ENCODE results near the gene U2AF2. TPM values are rescaled to one million over a fixed set of nuclear protein-coding genes. Genes with fewer than 3 reads are reported as not detected.
A peak's percentile ranks its signal among the peaks of the same experiment; 100 is the strongest.

The U2AF2 gene
- total RNA-seq, 4 donors from 2014 or later: 132 to 292 (median 159) TPM

DNA sequence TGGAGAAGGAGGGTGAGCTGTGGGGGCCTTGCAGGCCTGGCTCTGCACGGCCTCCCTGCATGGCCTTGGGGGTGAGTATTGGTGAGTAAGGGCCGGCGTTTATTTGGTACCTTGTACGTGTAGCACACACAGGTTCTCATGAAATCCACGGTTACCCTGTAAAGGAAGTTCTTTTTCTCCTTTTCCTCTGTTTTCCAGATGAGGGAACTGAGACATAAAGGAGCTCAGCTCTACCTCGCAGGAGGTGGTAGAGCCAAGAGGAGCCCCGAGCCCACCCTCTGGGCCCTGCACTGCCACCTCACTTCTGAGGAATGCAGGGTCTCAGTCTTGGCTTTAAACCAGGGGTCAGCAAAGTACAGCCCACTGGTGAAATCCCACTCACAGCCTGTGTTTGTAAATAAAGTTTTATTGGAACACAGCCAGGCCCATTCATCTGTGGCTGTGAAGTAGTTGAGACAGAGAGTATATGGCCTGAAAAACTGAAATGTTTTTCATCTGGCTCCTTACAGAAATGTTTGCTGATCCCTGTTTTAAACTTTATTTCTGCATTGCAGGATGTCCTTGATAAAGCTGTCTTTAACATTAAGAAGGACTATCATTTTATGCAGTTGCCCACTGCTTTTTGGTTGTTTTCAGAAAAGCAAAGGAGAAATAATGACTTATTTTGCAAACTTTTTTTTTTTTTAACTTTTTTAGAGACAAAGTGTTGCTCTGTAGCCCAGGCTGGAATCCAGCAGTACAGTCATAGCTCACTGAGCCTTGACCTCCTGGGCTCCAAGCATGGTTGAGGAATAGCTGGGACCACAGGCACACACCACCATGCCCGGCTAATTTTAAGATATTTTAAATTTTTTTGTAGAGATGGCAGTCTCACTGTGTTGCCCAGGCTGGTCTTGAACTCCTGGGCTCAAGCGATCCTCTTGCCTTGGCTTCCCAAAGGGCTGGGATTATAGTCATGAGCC is 26.6 kb downstream of the U2AF2 start:
- TF ChIP-seq CTCF (IDR thresholded peaks at IDR 0.05) (no peak), POLR2A (IDR thresholded peaks at IDR 0.05) (no peak)
- Histone ChIP-seq H3K27ac (no peak overlapping the region), H3K4me1 (peaks cover 6 to 79% (median 25%) of the 10 kb centered on the region in 4 donors), H3K4me3 (no peak overlapping the region), H3K9me3 (no peaks in the 10 kb centered on the region), H3K27me3 (no peaks in the 10 kb centered on the region), H3K36me3 (peaks cover 0 to 67% (median 0%) of the 10 kb centered on the region in 3 donors)
- DNase-seq: no peak

- Histone ChIP-seq H3K27ac (peak overlapping the region in 3 of 4 donors; percentile 65 to 97 (median 90)), H3K36me3 (peaks cover 0 to 72% (median 0%) of the 10 kb centered on the region in 3 donors), H3K27me3 (no peaks in the 10 kb centered on the region), H3K4me3 (peak overlapping the region in 2 of 4 donors; percentile 22 to 44), H3K4me1 (peaks cover 6 to 76% (median 20%) of the 10 kb centered on the region in 4 donors), H3K9me3 (no peaks in the 10 kb centered on the region)
- TF ChIP-seq POLR2A (IDR thresholded peaks at IDR 0.05) (peak; percentile 19 to 42), CTCF (IDR thresholded peaks at IDR 0.05) (no peak)
- DNase-seq: peak in 2 of 3 donors; percentile 80 to 82
These were observed 28.8 kb downstream of the U2AF2 start for GRCh38 chr19:55683449-55684261.

DNA sequence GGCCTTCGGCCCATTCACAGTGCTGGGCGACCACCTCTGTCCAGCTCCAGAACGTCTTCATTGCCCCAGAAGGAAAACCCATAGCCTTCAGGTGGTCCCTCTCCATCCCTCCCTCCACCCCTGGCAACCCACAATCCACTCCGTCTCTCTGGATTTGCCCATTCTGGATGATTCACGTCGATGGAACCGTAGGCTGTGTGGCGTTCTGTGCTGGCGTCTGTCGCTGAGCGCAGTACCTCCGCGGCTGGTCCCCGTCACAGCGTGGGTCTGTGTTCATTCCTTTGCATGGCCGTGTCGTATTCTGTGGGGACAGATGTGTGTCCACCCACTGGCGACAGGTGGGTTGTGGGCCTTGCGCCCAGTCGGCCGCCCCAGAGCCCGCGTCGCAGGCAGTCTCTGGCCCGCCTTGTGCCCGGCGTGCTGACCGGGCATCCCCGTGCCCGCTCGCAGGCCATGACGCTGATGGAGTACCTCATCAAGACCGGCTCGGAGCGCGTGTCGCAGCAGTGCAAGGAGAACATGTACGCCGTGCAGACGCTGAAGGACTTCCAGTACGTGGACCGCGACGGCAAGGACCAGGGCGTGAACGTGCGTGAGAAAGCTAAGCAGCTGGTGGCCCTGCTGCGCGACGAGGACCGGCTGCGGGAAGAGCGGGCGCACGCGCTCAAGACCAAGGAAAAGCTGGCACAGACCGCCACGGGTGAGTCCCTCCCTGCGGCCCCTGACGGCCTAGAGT is 30.3 kb downstream of the U2AF2 start:
- no peak for TF ChIP-seq POLR2A (IDR thresholded peaks at IDR 0.05)
- no peak for TF ChIP-seq CTCF (IDR thresholded peaks at IDR 0.05)
- Histone ChIP-seq H3K4me3 (peak overlapping the region in 1 of 4 donors; percentile 22), H3K27ac (peak overlapping the region in 3 of 4 donors; percentile 65 to 97 (median 90)), H3K27me3 (no peaks in the 10 kb centered on the region), H3K9me3 (no peaks in the 10 kb centered on the region), H3K36me3 (peaks cover 0 to 70% (median 0%) of the 10 kb centered on the region in 3 donors), H3K4me1 (peaks cover 0 to 72% (median 15%) of the 10 kb centered on the region in 4 donors)
- DNase-seq: no peak

DNA sequence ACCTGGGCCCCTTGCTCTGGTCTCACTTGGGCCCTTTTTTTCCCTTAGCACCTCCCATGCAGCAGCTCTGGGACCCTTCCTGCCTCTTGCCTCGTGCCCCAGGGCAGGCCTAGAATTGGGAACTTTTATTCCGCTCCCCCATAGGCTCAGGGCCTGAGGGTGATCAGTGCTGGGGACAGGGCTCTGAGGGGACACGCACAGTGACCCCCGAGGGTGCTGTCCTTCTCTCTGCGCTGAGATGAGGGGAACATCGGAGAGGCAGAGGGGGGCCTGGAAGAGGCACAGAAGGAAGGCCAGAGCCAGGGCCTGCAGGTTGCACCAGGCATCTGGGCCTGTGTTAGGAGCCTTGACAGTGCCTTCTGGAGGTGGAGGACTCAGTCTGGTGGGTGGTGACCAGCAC is 30.9 kb downstream of the U2AF2 start:
- Histone ChIP-seq H3K27ac (peak overlapping the region in 2 of 4 donors; percentile 90 to 97), H3K9me3 (no peaks in the 10 kb centered on the region), H3K27me3 (no peaks in the 10 kb centered on the region), H3K36me3 (peaks cover 0 to 71% (median 3%) of the 10 kb centered on the region in 3 donors), H3K4me3 (no peak overlapping the region), H3K4me1 (peaks cover 0 to 67% (median 12%) of the 10 kb centered on the region in 4 donors)
- DNase-seq: no peak
- no peak for TF ChIP-seq CTCF (IDR thresholded peaks at IDR 0.05)
- no peak for TF ChIP-seq POLR2A (IDR thresholded peaks at IDR 0.05)

All from Peyer's patch (tissue), 4 donors.